ENCODE data around the gene SIPA1L3. TPM values are rescaled to one million over a fixed set of nuclear protein-coding genes. Genes with fewer than 3 reads are reported as not detected.

Gene SIPA1L3
- total RNA-seq, 3 donors from 2014 or later, result 9.6 to 29.8 (median 28.5) TPM

GRCh38 chr19:38122402-38123093 is 215.5 kb downstream of the SIPA1L3 start:
- Histone ChIP-seq H3K27ac (no peak overlapping the region), H3K36me3 (peaks cover 15% of the 10 kb centered on the region)

GRCh38 chr19:38125238-38125637 is 218.2 kb downstream of the SIPA1L3 start:
- H3K36me3 ChIP-seq, result peaks cover 5% of the 10 kb centered on the region
- intact Hi-C loops (cut with DNase I; ENCODE audit: low total_unique reads), result no loop called here

More at GRCh38 chr19:38122402-38123093, 215.5 kb downstream of the SIPA1L3 start:
- Histone ChIP-seq H3K4me1 (no peaks in the 10 kb centered on the region), H3K4me3 (no peak overlapping the region), H3K27me3 (no peaks in the 10 kb centered on the region), H3K9me3 (peaks cover 0 to 7% of the 10 kb centered on the region in 2 donors)
- intact Hi-C loops (cut with DNase I; ENCODE audit: low total_unique reads), result no loop called here
- no peak for DNase-seq (ENCODE audit: low spot score in 2 of 2)
- no peak for TF ChIP-seq POLR2A (IDR thresholded peaks at IDR 0.05)
- TF ChIP-seq CTCF (IDR thresholded peaks at IDR 0.05), result no peak
- TF ChIP-seq POLR2AphosphoS5 (IDR thresholded peaks at IDR 0.05), result no peak

DNA sequence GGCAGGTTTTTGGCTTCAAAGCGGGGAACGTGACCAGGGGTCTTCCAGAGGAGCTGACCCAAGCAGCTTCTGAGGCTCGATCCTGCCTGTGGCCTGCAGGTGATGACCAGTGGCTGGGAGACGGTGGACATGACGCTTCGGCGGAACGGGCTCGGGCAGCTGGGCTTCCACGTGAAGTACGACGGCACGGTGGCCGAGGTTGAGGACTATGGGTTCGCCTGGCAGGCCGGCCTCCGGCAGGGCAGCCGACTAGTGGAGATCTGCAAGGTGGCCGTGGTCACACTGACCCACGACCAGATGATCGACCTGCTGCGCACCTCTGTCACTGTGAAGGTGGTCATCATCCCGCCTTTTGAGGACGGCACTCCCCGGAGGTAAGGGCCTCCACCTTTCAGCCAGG is 223.4 kb downstream of the SIPA1L3 start:
- H3K9me3 ChIP-seq, result no peaks in the 10 kb centered on the region
- H3K27ac ChIP-seq, result no peak overlapping the region
- no peaks in the 10 kb centered on the region for H3K4me1 ChIP-seq
- H3K36me3 ChIP-seq, result no peaks in the 10 kb centered on the region
- no peak for DNase-seq (ENCODE audit: low spot score in 2 of 2)
- no peak for TF ChIP-seq CTCF (IDR thresholded peaks at IDR 0.05)
- TF ChIP-seq POLR2AphosphoS5 (IDR thresholded peaks at IDR 0.05), result no peak
- TF ChIP-seq POLR2A (IDR thresholded peaks at IDR 0.05), result no peak
- no peak overlapping the region for H3K4me3 ChIP-seq
- intact Hi-C loops (cut with DNase I; ENCODE audit: low total_unique reads), result no loop called here
- no peaks in the 10 kb centered on the region for H3K27me3 ChIP-seq

More at GRCh38 chr19:38125238-38125637, 218.2 kb downstream of the SIPA1L3 start:
- Histone ChIP-seq H3K4me3 (no peak overlapping the region), H3K27ac (no peak overlapping the region), H3K27me3 (no peaks in the 10 kb centered on the region), H3K4me1 (no peaks in the 10 kb centered on the region), H3K9me3 (peaks cover 0 to 5% of the 10 kb centered on the region in 2 donors)
- no peak for DNase-seq (ENCODE audit: low spot score in 2 of 2)
- TF ChIP-seq CTCF (IDR thresholded peaks at IDR 0.05), result no peak
- no peak for TF ChIP-seq POLR2AphosphoS5 (IDR thresholded peaks at IDR 0.05)
- no peak for TF ChIP-seq POLR2A (IDR thresholded peaks at IDR 0.05)

- H3K36me3 ChIP-seq, result no peaks in the 10 kb centered on the region
- H3K4me3 ChIP-seq, result no peak overlapping the region
- intact Hi-C loops (cut with DNase I; ENCODE audit: low total_unique reads), result no loop called here
- H3K4me1 ChIP-seq, result no peaks in the 10 kb centered on the region
- TF ChIP-seq POLR2A (IDR thresholded peaks at IDR 0.05) (no peak), CTCF (IDR thresholded peaks at IDR 0.05) (no peak), POLR2AphosphoS5 (IDR thresholded peaks at IDR 0.05) (no peak)
- DNase-seq (ENCODE audit: low spot score in 2 of 2), result no peak
- no peaks in the 10 kb centered on the region for H3K9me3 ChIP-seq
- H3K27me3 ChIP-seq, result no peaks in the 10 kb centered on the region
- H3K27ac ChIP-seq, result no peak overlapping the region
Measured at GRCh38 chr19:38132781-38133180, 225.8 kb downstream of the SIPA1L3 start.

GRCh38 chr19:38133319-38133718 is 226.3 kb downstream of the SIPA1L3 start:
- no peak overlapping the region for H3K4me3 ChIP-seq
- no peaks in the 10 kb centered on the region for H3K36me3 ChIP-seq
- no peak overlapping the region for H3K27ac ChIP-seq
- no peak for DNase-seq (ENCODE audit: low spot score in 2 of 2)
- H3K9me3 ChIP-seq, result no peaks in the 10 kb centered on the region
- no peaks in the 10 kb centered on the region for H3K27me3 ChIP-seq
- intact Hi-C loops (cut with DNase I; ENCODE audit: low total_unique reads), result no loop called here
- no peak for TF ChIP-seq POLR2A (IDR thresholded peaks at IDR 0.05)
- H3K4me1 ChIP-seq, result no peaks in the 10 kb centered on the region

Measured in breast epithelium (tissue), 4 donors.